Right ventricle myocardium inferior (tissue), 1 donor: ENCODE measurements around the gene SLC15A4. TPM values are rescaled to one million over a fixed set of nuclear protein-coding genes. Genes with fewer than 3 reads are reported as not detected.
A peak's percentile ranks its signal among the peaks of the same experiment; 100 is the strongest.
"Not testable (repeated sequence)": the region's sequence is repeated elsewhere in the genome, so short reads cannot be mapped to it uniquely, and the experiment has no call there.

Source experiments
- ATAC-seq: fragments of 200-7000 bp; cut with Tn5 transposase; one replicate; pipeline ENCODE4 v1.9.1; 2020; ENCODE audit warnings: mild to moderate bottlenecking, moderate library complexity
- DNase-seq: peaks from one replicate; pipeline ENCODE4 v3.0.0; 2021; ENCODE audit errors: missing footprints
- intact Hi-C: fragments of 100-400 bp; cut with DNase I; formaldehyde crosslinking; loops from one replicate; pipeline ENCODE4 v1.11.0; 2022
- total RNA-seq: library from RNA; stranded (reverse); fragmentation: NEBNext Ultra II Directional; extraction: Animal tissue kit (Norgen Biotek cat#: 25700); gene quantifications from one replicate; pipeline ENCODE4 v1.2.1, GENCODE V29; 2021
- donor health status: DM: no; HTN: yes; CAD: no; lungs with severe emphysema.

Gene SLC15A4
- total RNA-seq, 1 donor from 2014 or later = 16.3 TPM

GRCh38 chr12:128849806-128850205 is 26.0 kb upstream of the SLC15A4 start:
- intact Hi-C loops, DNase-seq, ATAC-seq: not testable (repeated sequence)

GRCh38 chr12:128848371-128848770 is 24.6 kb upstream of the SLC15A4 start:
- DNase-seq (no peak), ATAC-seq (no peak)
- intact Hi-C loops = no loop called here

- intact Hi-C loops, DNase-seq, ATAC-seq: not testable (repeated sequence)
Measured at GRCh38 chr12:128846671-128847070, 22.9 kb upstream of the SLC15A4 start.

GRCh38 chr12:128844031-128844635 is 20.4 kb upstream of the SLC15A4 start:
- intact Hi-C loops = no loop called here
- no peak for DNase-seq
- no peak for ATAC-seq

- DNase-seq (no peak), ATAC-seq (no peak)
- intact Hi-C loops = no loop called here
Measured at GRCh38 chr12:128843538-128843937, 19.8 kb upstream of the SLC15A4 start.

- DNase-seq = no peak
- intact Hi-C loops = no loop called here
- no peak for ATAC-seq
Measured at GRCh38 chr12:128842579-128842978, 18.8 kb upstream of the SLC15A4 start.

- intact Hi-C loops = no loop called here
- peak; percentile 46 for ATAC-seq
Measured at GRCh38 chr12:128840862-128841468, 17.2 kb upstream of the SLC15A4 start.

GRCh38 chr12:128839885-128840284 is 16.1 kb upstream of the SLC15A4 start:
- ATAC-seq, DNase-seq, intact Hi-C loops: not testable (repeated sequence)

More at GRCh38 chr12:128840862-128841468, 17.2 kb upstream of the SLC15A4 start:
- no peak for DNase-seq

- no peak for DNase-seq
- intact Hi-C loops = no loop called here
Measured at GRCh38 chr12:128833418-128833817, 9.7 kb upstream of the SLC15A4 start.

GRCh38 chr12:128830505-128830893 is 6.7 kb upstream of the SLC15A4 start:
- no peak for ATAC-seq
- no peak for DNase-seq
- intact Hi-C loops = no loop called here

More at GRCh38 chr12:128833418-128833817, 9.7 kb upstream of the SLC15A4 start:
- ATAC-seq = no peak

- DNase-seq (no peak), ATAC-seq (peak; percentile 37)
- intact Hi-C loops = no loop called here
Measured at GRCh38 chr12:128829861-128830504, 6.2 kb upstream of the SLC15A4 start.

GRCh38 chr12:128827724-128828123 is 4.0 kb upstream of the SLC15A4 start:
- ATAC-seq (no peak), DNase-seq (no peak)
- intact Hi-C loops = no loop called here

- no peak for DNase-seq
- no peak for ATAC-seq
- intact Hi-C loops = loop anchor here (2.0 kb wide), 1 partner anchor 39 kb away; no protein-coding TSS in a partner anchor
Measured at GRCh38 chr12:128825835-128826234, 2.1 kb upstream of the SLC15A4 start.

- intact Hi-C loops = no loop called here
- DNase-seq = peak; percentile 79
Measured at GRCh38 chr12:128823216-128823915, 392 bp downstream of the SLC15A4 start.

GRCh38 chr12:128820723-128821432 is 2.9 kb downstream of the SLC15A4 start:
- intact Hi-C loops = no loop called here
- DNase-seq (peak; percentile 68), ATAC-seq (peak; percentile 30)

More at GRCh38 chr12:128823216-128823915, 392 bp downstream of the SLC15A4 start:
- peak; percentile 9 for ATAC-seq

- DNase-seq (no peak), ATAC-seq (no peak)
- intact Hi-C loops = no loop called here
Measured at GRCh38 chr12:128820253-128820652, 3.5 kb downstream of the SLC15A4 start.

- ATAC-seq (no peak), DNase-seq (peak; percentile 20)
- intact Hi-C loops = no loop called here
Measured at GRCh38 chr12:128819293-128820144, 4.2 kb downstream of the SLC15A4 start.
